IgD-negative memory B cell (primary cell): ENCODE results near the gene ATP5F1E. TPM values are rescaled to one million over a fixed set of nuclear protein-coding genes. Genes with fewer than 3 reads are reported as not detected.

Source experiments
- polyA plus RNA-seq: library from polyadenylated mRNA; unstranded; fragments of 300-500 nt; fragmentation: Illumina TruSeq; gene quantifications from one replicate; pipeline ENCODE4 v1.2.3, GENCODE V29; 2021

Gene ATP5F1E
- polyA plus RNA-seq, 1 donor from 2014 or later, result 103 TPM

Other genes with a start within 250 kb of the ATP5F1E start
- gene GNAS-AS1, start 181.4 kb downstream of the ATP5F1E start, polyA plus RNA-seq, result not detected
- gene GNAS, start 179.6 kb downstream of the ATP5F1E start, polyA plus RNA-seq, result 203 TPM
- gene NELFCD, start 51.1 kb downstream of the ATP5F1E start, polyA plus RNA-seq, result 79.6 TPM
- 34.7 TPM for gene CTSZ, start 25.1 kb downstream of the ATP5F1E start, polyA plus RNA-seq
- 7.8 TPM for gene TUBB1, start 12.9 kb downstream of the ATP5F1E start, polyA plus RNA-seq
- 36.5 TPM for gene PRELID3B, start 10.5 kb upstream of the ATP5F1E start, polyA plus RNA-seq
- 1.2 TPM for gene ZNF831, start 131.5 kb upstream of the ATP5F1E start, polyA plus RNA-seq